ENCODE measurements around the gene PDHA1.

PDHA1 gene

DNA sequence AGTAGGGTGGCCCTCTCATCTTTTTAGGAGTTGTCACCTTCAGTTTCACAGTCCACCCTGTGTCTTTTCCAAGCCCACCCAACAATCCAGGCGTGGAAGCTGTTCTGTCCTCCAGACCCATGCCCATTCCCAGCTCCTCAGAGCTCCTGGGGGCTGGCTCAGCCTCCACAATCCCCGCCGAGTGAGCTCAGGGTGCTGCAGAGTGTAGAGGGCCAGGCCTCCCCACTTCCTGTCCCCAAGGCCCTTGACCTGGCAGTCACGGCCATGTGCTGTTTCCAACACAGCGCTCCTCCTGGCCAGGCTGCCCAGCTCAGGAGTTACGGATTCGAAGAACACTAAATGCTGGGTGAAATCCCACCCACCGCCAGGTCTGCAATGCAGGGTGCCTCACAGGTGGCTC lies 31.8 kb downstream of the PDHA1 start:
- no peak for DNase-seq (ENCODE audit: low spot score)

GRCh38 chrX:19377799-19378198 lies 34.1 kb downstream of the PDHA1 start:
- DNase-seq (ENCODE audit: low spot score), result no peak

GRCh38 chrX:19381326-19381725 lies 37.6 kb downstream of the PDHA1 start:
- no peak for DNase-seq (ENCODE audit: low spot score)

DNA sequence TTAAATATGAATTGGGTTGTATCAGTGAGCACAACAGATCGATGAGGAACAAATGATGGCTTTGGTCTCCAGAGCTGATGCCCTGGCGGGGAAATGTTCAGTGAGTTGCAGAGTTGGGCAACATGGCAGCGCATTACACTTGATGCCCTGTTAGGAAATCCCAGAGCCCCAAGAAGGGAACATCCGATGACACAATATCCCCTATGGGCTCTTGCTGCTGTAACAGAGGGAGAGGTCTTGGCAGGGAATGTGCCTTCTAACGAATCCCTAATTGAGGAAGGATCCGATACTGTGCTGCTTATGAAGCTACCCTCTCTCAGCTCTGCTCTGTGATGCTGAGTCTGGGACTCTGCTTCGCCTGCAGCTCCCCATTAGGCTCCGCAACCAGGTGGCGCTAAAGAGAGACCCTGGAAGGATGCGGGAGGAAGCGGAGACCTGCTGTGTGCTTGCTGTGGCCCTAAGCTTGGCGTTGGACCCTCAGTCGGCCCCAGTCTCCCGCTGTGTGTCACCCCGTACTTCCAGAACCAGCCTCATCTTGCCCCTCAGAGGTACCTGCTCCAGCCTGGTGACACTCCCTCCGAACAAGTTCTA lies 38.9 kb downstream of the PDHA1 start:
- DNase-seq (ENCODE audit: low spot score), result peak; percentile 36

- no peak for DNase-seq (ENCODE audit: low spot score)
Measured at GRCh38 chrX:19386679-19387078, 43.0 kb downstream of the PDHA1 start.

GRCh38 chrX:19388064-19388679 lies 44.4 kb downstream of the PDHA1 start:
- DNase-seq (ENCODE audit: low spot score), result no peak

- no peak for DNase-seq (ENCODE audit: low spot score)
Measured at GRCh38 chrX:19388741-19389140, 45.0 kb downstream of the PDHA1 start.

DNA sequence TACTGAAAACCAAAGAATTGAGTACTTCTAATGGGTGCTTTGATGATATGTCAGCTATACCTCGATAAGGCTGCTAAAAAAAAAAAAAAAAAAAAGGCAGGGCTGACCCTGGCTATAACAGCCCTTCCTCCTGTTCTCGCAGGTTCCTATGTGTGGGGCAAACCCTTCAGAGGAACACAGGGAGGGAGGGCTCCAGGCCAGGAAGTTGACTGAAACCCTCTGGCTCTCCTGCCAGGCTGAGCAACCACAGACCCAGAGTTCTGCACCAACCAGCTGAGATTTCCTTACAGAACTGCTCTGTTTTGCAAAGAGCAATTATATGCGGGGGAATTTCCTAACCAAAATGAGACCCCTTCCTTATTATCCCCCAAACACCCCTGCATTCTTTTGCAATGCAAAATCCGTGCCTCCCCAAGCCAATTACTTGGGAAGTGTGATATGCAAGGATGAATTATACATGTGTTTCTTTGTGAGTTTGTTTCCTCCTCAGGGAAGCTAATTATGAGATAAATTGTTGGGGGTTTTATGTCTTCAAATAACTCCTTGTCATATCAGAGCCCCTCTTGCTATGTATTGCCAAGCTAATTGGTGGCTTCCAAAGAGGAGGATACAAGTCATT lies 45.6 kb downstream of the PDHA1 start:
- DNase-seq (ENCODE audit: low spot score), result no peak

GRCh38 chrX:19392078-19392477 lies 48.4 kb downstream of the PDHA1 start:
- DNase-seq (ENCODE audit: low spot score), result no peak

GRCh38 chrX:19392703-19393102 lies 49.0 kb downstream of the PDHA1 start:
- no peak for DNase-seq (ENCODE audit: low spot score)

DNA sequence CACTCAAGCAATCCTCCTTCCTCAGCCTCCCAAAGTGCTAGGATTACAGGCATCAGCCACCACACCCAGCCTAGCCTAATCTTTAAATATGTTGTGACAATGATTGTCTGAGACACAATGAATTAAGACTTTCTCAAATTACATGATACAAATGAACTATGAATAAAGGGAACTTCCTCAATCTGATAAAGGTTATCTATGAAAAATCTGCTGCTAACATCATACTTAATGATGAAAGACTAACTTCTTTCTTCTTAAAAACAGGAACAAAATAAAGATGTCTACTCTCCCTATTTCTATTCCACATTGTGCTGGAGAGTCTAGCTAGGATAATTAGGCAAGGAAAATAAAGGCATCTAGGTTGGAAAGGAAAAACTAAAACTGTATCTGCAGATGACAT lies 60.0 kb downstream of the PDHA1 start:
- no peak for DNase-seq (ENCODE audit: low spot score)

GRCh38 chrX:19410259-19410658 lies 66.5 kb downstream of the PDHA1 start:
- DNase-seq (ENCODE audit: low spot score), result no peak
